H9 (cell line): ENCODE results near the gene DNAH12. TPM values are rescaled to one million over a fixed set of nuclear protein-coding genes. Genes with fewer than 3 reads are reported as not detected.
"Not testable (repeated sequence)": the region's sequence is repeated elsewhere in the genome, so short reads cannot be mapped to it uniquely, and the experiment has no call there.

Experiments
- DNase-seq: peaks from one replicate; pipeline ENCODE4 v3.0.0-alpha.2; 2017
- H2AFZ ChIP-seq: one replicate; pipeline ENCODE4 v1.6.1; 2013; ENCODE audit warnings: mild to moderate bottlenecking, low read length, control low read depth, moderate library complexity
- H2AK5ac ChIP-seq: 2 replicates; pipeline ENCODE4 v1.6.1; 2013; ENCODE audit warnings: low read length, control low read depth, mixed read lengths; ENCODE audit not compliant: insufficient read length
- H2BK120ac ChIP-seq: one replicate; pipeline ENCODE4 v1.6.1; 2013; ENCODE audit warnings: low read depth, mild to moderate bottlenecking, low read length, control low read depth, inconsistent platforms; ENCODE audit not compliant: poor library complexity, severe bottlenecking
- H2BK12ac ChIP-seq: 2 replicates; pipeline ENCODE4 v1.6.1; 2013; ENCODE audit warnings: low read length, control low read depth, mixed read lengths, low read depth; ENCODE audit not compliant: insufficient read length
- H2BK15ac ChIP-seq: 2 replicates; pipeline ENCODE4 v1.6.1; 2013; ENCODE audit warnings: low read depth, low read length, control low read depth
- H2BK20ac ChIP-seq: one replicate; pipeline ENCODE4 v1.6.1; 2013; ENCODE audit warnings: low read depth, mild to moderate bottlenecking, low read length, control low read depth, inconsistent platforms; ENCODE audit not compliant: poor library complexity, severe bottlenecking
- H2BK5ac ChIP-seq: 2 replicates; pipeline ENCODE4 v1.6.1; 2013; ENCODE audit warnings: low read length, control low read depth, mixed read lengths; ENCODE audit not compliant: insufficient read length
- H3K14ac ChIP-seq: 2 replicates; pipeline ENCODE4 v1.6.1; 2013; ENCODE audit warnings: low read length, control low read depth; ENCODE audit not compliant: insufficient read depth
- H3K18ac ChIP-seq: 2 replicates; pipeline ENCODE4 v1.6.1; 2013; ENCODE audit warnings: low read depth, mild to moderate bottlenecking, mixed read lengths, low read length, control low read depth; ENCODE audit not compliant: insufficient read length
- H3K23ac ChIP-seq: 2 replicates; pipeline ENCODE4 v1.6.1; 2013; ENCODE audit warnings: low read length, control low read depth, mixed read lengths, low read depth; ENCODE audit not compliant: insufficient read length
- H3K23me2 ChIP-seq: 2 replicates; pipeline ENCODE4 v1.6.1; 2013; ENCODE audit warnings: low read depth, mild to moderate bottlenecking, mixed read lengths, low read length, control low read depth; ENCODE audit not compliant: insufficient read length, poor library complexity, severe bottlenecking
- H3K27ac ChIP-seq: 2 replicates; pipeline ENCODE4 v1.5.1; 2013; ENCODE audit warnings: low read length, control low read depth, mixed read lengths, low read depth; ENCODE audit not compliant: insufficient read length
- H3K27me3 ChIP-seq: 2 replicates; pipeline ENCODE4 v1.6.1; 2013; ENCODE audit warnings: low read length, control low read depth, inconsistent platforms; ENCODE audit not compliant: insufficient read depth
- H3K4ac ChIP-seq: 2 replicates; pipeline ENCODE4 v1.6.1; 2013; ENCODE audit warnings: low read depth, mild to moderate bottlenecking, control low read depth, inconsistent platforms, low read length, moderate library complexity
- H3K4me1 ChIP-seq: 2 replicates; pipeline ENCODE4 v1.6.1; 2013; ENCODE audit warnings: low read length, control low read depth, inconsistent platforms; ENCODE audit not compliant: insufficient read depth
- H3K4me2 ChIP-seq: 2 replicates; pipeline ENCODE4 v1.6.1; 2013; ENCODE audit warnings: low read length, control low read depth, mixed read lengths; ENCODE audit not compliant: insufficient read length, insufficient read depth
- H3K56ac ChIP-seq: 2 replicates; pipeline ENCODE4 v1.6.1; 2013; ENCODE audit warnings: low read depth, mild to moderate bottlenecking, mixed read lengths, low read length, control low read depth; ENCODE audit not compliant: insufficient read length
- H3K79me1 ChIP-seq: 2 replicates; pipeline ENCODE4 v1.6.1; 2013; ENCODE audit warnings: low read depth, mild to moderate bottlenecking, moderate library complexity, low read length, control low read depth, inconsistent platforms; ENCODE audit not compliant: insufficient read depth, poor library complexity, severe bottlenecking
- H3K79me2 ChIP-seq: 2 replicates; pipeline ENCODE4 v1.6.1; 2013; ENCODE audit warnings: low read length, control low read depth, inconsistent platforms; ENCODE audit not compliant: insufficient read depth
- H3K9ac ChIP-seq: 2 replicates; pipeline ENCODE4 v1.6.1; 2013; ENCODE audit warnings: low read length, control low read depth, mixed read lengths; ENCODE audit not compliant: insufficient read length; ENCODE audit errors: extremely low read depth
- H3K9me3 ChIP-seq: one replicate; pipeline ENCODE4 v1.6.1; 2013; ENCODE audit warnings: low read depth, low read length, inconsistent platforms; ENCODE audit not compliant: control insufficient read depth
- H3T11ph ChIP-seq: one replicate; pipeline ENCODE4 v1.6.1; 2013; ENCODE audit warnings: mild to moderate bottlenecking, low read length, control low read depth, inconsistent platforms
- H4K20me1 ChIP-seq: one replicate; pipeline ENCODE4 v1.6.1; 2013; ENCODE audit not compliant: control insufficient read depth, insufficient read length, insufficient read depth
- H4K5ac ChIP-seq: 2 replicates; pipeline ENCODE4 v1.6.1; 2013; ENCODE audit warnings: low read depth, mild to moderate bottlenecking, mixed read lengths, low read length, control low read depth; ENCODE audit not compliant: insufficient read length
- H4K8ac ChIP-seq: replicated peaks from 2 replicates; pipeline ENCODE4 v1.6.1; 2013; ENCODE audit warnings: low read length, control low read depth, mixed read lengths, low read depth; ENCODE audit not compliant: insufficient read length
- H4K91ac ChIP-seq: 2 replicates; pipeline ENCODE4 v1.6.1; 2013; ENCODE audit warnings: low read depth, mild to moderate bottlenecking, moderate library complexity, mixed read lengths, low read length, control low read depth; ENCODE audit not compliant: insufficient read length
- H3K27ac Mint-ChIP-seq, 3 experiments: 2 replicates in 2 of 3; 3 replicates in 1 of 3; pipeline ENCODE4 v1.8.0; 2020 to 2021; ENCODE audit warnings: mixed read lengths in 3 of 3, mild to moderate bottlenecking in 1 of 3, moderate library complexity in 1 of 3
- H3K27me3 Mint-ChIP-seq: 2 replicates; pipeline ENCODE4 v1.8.0; 2021; ENCODE audit warnings: low read depth, mild to moderate bottlenecking, moderate library complexity, mixed read lengths
- H3K36me3 Mint-ChIP-seq, 3 experiments: 2 replicates in 2 of 3; 3 replicates in 1 of 3; pipeline ENCODE4 v1.8.0; 2020 to 2021; ENCODE audit warnings: low read depth in 3 of 3, mixed read lengths in 3 of 3; ENCODE audit not compliant: insufficient read depth in 1 of 3
- H3K4me1 Mint-ChIP-seq, 2 experiments: 2 replicates each; pipeline ENCODE4 v1.8.0; 2020; ENCODE audit warnings: mixed read lengths in 2 of 2
- H3K4me3 Mint-ChIP-seq, 2 experiments: 2 replicates in 1 of 2; 3 replicates in 1 of 2; pipeline ENCODE4 v1.8.0; 2020 to 2021; ENCODE audit warnings: mild to moderate bottlenecking in 2 of 2, mixed read lengths in 2 of 2, moderate library complexity in 1 of 2
- H3K9me3 Mint-ChIP-seq, 2 experiments: 2 replicates in 1 of 2; 3 replicates in 1 of 2; pipeline ENCODE4 v1.8.0; 2020; ENCODE audit warnings: mild to moderate bottlenecking in 2 of 2, mixed read lengths in 2 of 2, moderate library complexity in 1 of 2
- WGBS: extraction: QIAGEN DNeasy Blood & Tissue Kit; methylation state at CpG from one replicate; pipeline ENCODE4 v1.1.7; 2013; ENCODE audit warnings: missing lambda C conversion rate, low lambda C conversion rate, mixed read lengths; ENCODE audit not compliant: insufficient read length; ENCODE audit errors: extremely low coverage; 5-methylcytosine and 5-hydroxymethylcytosine counted together
- total RNA-seq: library from RNA; stranded (reverse); gene quantifications from 2 replicates; pipeline ENCODE4 v1.2.1, GENCODE V29; 2021

DNAH12 gene
- total RNA-seq, 1 experiment from 2014 or later: not detected

GRCh38 chr3:57448489-57448888 lies 95.7 kb downstream of the DNAH12 start:
- H3K23ac ChIP-seq, H2BK20ac ChIP-seq, H2BK5ac ChIP-seq, H3K18ac ChIP-seq, H3K9me3 ChIP-seq, H3K27ac Mint-ChIP-seq, H3K9ac ChIP-seq, H3K4me1 Mint-ChIP-seq, H2AFZ ChIP-seq, H3K79me2 ChIP-seq, H3K4me2 ChIP-seq, H4K8ac ChIP-seq, H3K27me3 ChIP-seq, H3T11ph ChIP-seq, H3K27ac ChIP-seq, H4K91ac ChIP-seq, H3K36me3 Mint-ChIP-seq, H3K4me1 ChIP-seq, H3K23me2 ChIP-seq, DNase-seq, H4K20me1 ChIP-seq, H2BK120ac ChIP-seq, H3K4ac ChIP-seq, H3K9me3 Mint-ChIP-seq, H2AK5ac ChIP-seq, H4K5ac ChIP-seq, H3K56ac ChIP-seq, H2BK15ac ChIP-seq, H3K14ac ChIP-seq, H2BK12ac ChIP-seq, H3K4me3 Mint-ChIP-seq, H3K27me3 Mint-ChIP-seq, H3K79me1 ChIP-seq: not testable (repeated sequence)
- WGBS: no CpG with 5 or more reads among the region's 5 CpGs
